Measurements from ENCODE around the gene POLR2E. TPM values are rescaled to one million over a fixed set of nuclear protein-coding genes. Genes with fewer than 3 reads are reported as not detected.

POLR2E gene
- total and polyA plus RNA-seq, 9 of the 15 experiments (the other 6 are each of a cell fraction or from before 2014, with no cell fraction given): 3.4 to 413 (median 244) TPM

DNA sequence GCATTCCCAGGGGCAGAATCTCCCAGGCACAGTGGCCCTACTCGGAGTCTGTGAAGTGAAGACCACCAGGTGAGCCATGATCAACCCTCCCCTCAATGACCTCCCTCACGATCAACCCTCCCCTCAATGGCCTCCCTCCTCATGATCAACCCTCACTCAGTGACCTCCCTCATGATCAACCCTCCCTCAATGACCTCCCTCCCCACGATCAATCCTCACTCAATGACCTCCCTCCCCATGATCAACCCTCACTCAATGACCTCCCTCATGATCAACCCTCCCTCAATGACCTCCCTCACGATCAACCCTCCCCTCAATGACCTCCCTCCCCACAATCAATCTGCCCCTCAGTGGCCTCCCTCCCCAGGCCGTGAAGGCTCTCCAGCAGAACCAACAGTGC, 46.8 kb upstream of the POLR2E start:
- H3K27ac ChIP-seq (ENCODE audit: extremely low read depth, low read depth, low read length): no peak overlapping the region
- no peak overlapping the region for H3K9ac ChIP-seq (ENCODE audit: insufficient read depth in 1 of 2, low read depth in 2 of 2, low read length in 2 of 2)
- no peak overlapping the region for H2AFZ ChIP-seq (ENCODE audit: low read depth, low read length)
- no TSS peak for BruUV-seq (replicated peaks)
- H3K4me1 ChIP-seq (replicated peaks in 1 of 2; ENCODE audit: control insufficient read depth in 2 of 2, insufficient read depth in 2 of 2, low read length in 2 of 2): peaks cover 0 to 42% of the 10 kb centered on the region in 2 experiments; a peak in 2 of 5 replicates
- no peak overlapping the region for H3K4me2 ChIP-seq (ENCODE audit: insufficient read depth, low read length)
- DNase-seq (ENCODE audit: extremely low read depth in 1 of 4, low spot score in 3 of 4) (no peak), ATAC-seq (no peak), FAIRE-seq (peak; percentile 89)
- no peaks in the 10 kb centered on the region; the same call in 2 of the 3 replicates for H3K79me2 ChIP-seq (ENCODE audit: control insufficient read depth, insufficient read depth, low read length)
- no peaks in the 10 kb centered on the region for H3K9me3 ChIP-seq (replicated peaks; ENCODE audit: control insufficient read depth, insufficient read depth, low read depth, low read length)
- ChIA-PET POLR2A (interaction anchor here (0.6 kb wide), 1 partner anchor 343 kb away, joined by 3 read pairs; no protein-coding TSS in a partner anchor), CTCF (ENCODE audit: low intra/inter-chr PET ratio) (interaction anchor here (0.6 kb wide), 1 partner anchor 15 kb away, joined by 3 read pairs; no protein-coding TSS in a partner anchor)
- peaks cover 23% of the 10 kb centered on the region; the same call in 2 of the 3 replicates for H3K36me3 ChIP-seq (ENCODE audit: control insufficient read depth, insufficient read depth, low read length)
- H4K20me1 ChIP-seq (replicated peaks; ENCODE audit: control insufficient read depth, insufficient read depth, low read length): no peaks in the 10 kb centered on the region
- H3K4me3 ChIP-seq: no peak overlapping the region
- H3K27me3 ChIP-seq (ENCODE audit: control insufficient read depth in 2 of 2, insufficient read depth in 2 of 2, low read length in 2 of 2): no peaks in the 10 kb centered on the region
- 83% methylated on average over 5 of the region's 5 CpGs for WGBS (ENCODE audit: insufficient coverage, low coverage, missing lambda C conversion rate)
- in situ Hi-C loops (cut with MboI): no loop called here
- intact Hi-C loops (cut with micrococcal nuclease): no loop called here
- TF ChIP-seq MCM5 (IDR thresholded peaks at IDR 0.05; ENCODE audit: low read depth): no peak
- no peak for TF ChIP-seq PRMT5 (CRISPR knock-in tag; IDR thresholded peaks at IDR 0.05)
- no peak for TF ChIP-seq MAZ (CRISPR knock-in tag; conservative IDR thresholded peaks at IDR 0.05 in 1 of 2, IDR thresholded peaks at IDR 0.05 in 1 of 2)
- no peaks in the 10 kb centered on the region for H3K9me1 ChIP-seq (ENCODE audit: control insufficient read depth, insufficient read depth, low read length)

DNA sequence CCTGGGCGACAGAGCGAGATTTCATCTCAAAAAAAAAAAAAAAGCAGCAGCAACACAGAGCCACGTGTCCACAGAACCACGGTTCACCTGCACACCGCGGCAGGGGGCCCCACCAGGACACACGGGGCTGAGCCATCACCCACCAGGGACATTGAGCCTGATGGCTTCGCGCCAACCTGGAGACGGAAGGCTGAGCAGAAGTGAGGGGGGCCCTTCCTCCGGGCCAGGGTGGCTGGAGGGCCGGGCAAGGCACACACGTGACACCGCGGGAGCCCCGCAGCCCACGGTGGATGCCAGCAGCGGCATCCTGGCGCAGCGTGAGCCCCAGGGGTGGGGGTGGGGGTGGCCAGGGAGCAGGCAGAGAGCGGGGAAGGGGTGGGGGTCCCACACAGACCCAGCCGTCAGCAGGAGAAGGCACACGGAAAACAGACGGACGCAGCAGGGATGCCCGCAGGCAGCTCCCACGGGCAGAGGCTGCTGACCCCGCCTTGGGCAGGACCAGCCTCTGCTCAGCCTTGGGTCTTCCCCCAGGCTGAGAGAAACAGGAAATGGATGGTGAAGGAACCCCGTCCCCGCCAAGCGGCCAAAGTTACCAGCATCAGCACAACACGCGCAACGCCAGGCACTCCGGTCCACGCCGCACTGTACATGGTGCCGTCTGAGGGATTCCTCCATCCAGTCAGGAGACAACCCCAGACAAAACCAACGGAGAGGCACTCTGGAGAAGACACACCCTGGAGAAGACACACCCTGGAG, 45.3 kb upstream of the POLR2E start:
- H3K36me3 ChIP-seq (ENCODE audit: control insufficient read depth, insufficient read depth, low read length): peaks cover 19% of the 10 kb centered on the region; the same call in 2 of the 3 replicates
- CTCF ChIA-PET (ENCODE audit: low intra/inter-chr PET ratio): no interaction called here
- TF ChIP-seq KDM5B (IDR thresholded peaks at IDR 0.05; ENCODE audit: insufficient replicate concordance, low read depth, low read length) (no peak), CCAR2 (IDR thresholded peaks at IDR 0.05; ENCODE audit: low read depth, low read length) (no peak), HLTF (IDR thresholded peaks at IDR 0.05) (no peak), ZNF140 (CRISPR knock-in tag; IDR thresholded peaks at IDR 0.05) (no peak), ZNF146 (CRISPR knock-in tag; IDR thresholded peaks at IDR 0.05; ENCODE audit: unreplicated experiment) (no peak), XRCC3 (IDR thresholded peaks at IDR 0.05) (no peak), TBP (optimal IDR thresholded peaks at IDR 0.05; ENCODE audit: low read depth, low read length) (no peak), SIRT6 (IDR thresholded peaks at IDR 0.05; ENCODE audit: low read depth, low read length) (no peak), ETV5 (CRISPR knock-in tag; IDR thresholded peaks at IDR 0.05; ENCODE audit: low read depth) (no peak), MTA1 (IDR thresholded peaks at IDR 0.05; ENCODE audit: borderline replicate concordance) (no peak), RFX5 (IDR thresholded peaks at IDR 0.05; ENCODE audit: low read depth, low read length) (no peak), JUNB (CRISPR knock-in tag; conservative IDR thresholded peaks at IDR 0.05) (no peak)
- TF ChIP-seq, protein P1, sequence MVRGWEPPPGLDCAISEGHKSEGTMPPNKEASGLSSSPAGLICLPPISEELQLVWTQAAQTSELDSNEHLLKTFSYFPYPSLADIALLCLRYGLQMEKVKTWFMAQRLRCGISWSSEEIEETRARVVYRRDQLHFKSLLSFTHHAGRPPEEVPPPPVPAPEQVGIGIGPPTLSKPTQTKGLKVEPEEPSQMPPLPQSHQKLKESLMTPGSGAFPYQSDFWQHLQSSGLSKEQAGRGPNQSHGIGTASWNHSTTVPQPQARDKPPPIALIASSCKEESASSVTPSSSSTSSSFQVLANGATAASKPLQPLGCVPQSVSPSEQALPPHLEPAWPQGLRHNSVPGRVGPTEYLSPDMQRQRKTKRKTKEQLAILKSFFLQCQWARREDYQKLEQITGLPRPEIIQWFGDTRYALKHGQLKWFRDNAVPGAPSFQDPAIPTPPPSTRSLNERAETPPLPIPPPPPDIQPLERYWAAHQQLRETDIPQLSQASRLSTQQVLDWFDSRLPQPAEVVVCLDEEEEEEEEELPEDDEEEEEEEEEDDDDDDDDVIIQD (CRISPR knock-in tag; IDR thresholded peaks at IDR 0.05): no peak

More for the DNA sequence above, 45.3 kb upstream of the POLR2E start:
- H3K4me1 ChIP-seq (replicated peaks in 1 of 2; ENCODE audit: control insufficient read depth in 2 of 2, insufficient read depth in 2 of 2, low read length in 2 of 2): peaks cover 0 to 41% of the 10 kb centered on the region in 2 experiments; a peak in 2 of 5 replicates
- DNase-seq (ENCODE audit: extremely low read depth in 1 of 4, low spot score in 3 of 4) (no peak), FAIRE-seq (no peak), ATAC-seq (no peak)
- no TSS peak for BruUV-seq (replicated peaks)
- whole genome bisulfite sequencing (ENCODE audit: insufficient coverage, low coverage, missing lambda C conversion rate): 96% methylated on average over 13 of the region's 39 CpGs
- no peak overlapping the region for H3K4me2 ChIP-seq (ENCODE audit: insufficient read depth, low read length)
- in situ Hi-C loops (cut with MboI) (no loop called here), intact Hi-C loops (cut with micrococcal nuclease) (no loop called here)
- no peaks in the 10 kb centered on the region for H4K20me1 ChIP-seq (replicated peaks; ENCODE audit: control insufficient read depth, insufficient read depth, low read length)
- no peak overlapping the region for H2AFZ ChIP-seq (ENCODE audit: low read depth, low read length)
- no peaks in the 10 kb centered on the region for H3K9me1 ChIP-seq (ENCODE audit: control insufficient read depth, insufficient read depth, low read length)
- POLR2A ChIA-PET: no interaction called here
- no peaks in the 10 kb centered on the region for H3K27me3 ChIP-seq (ENCODE audit: control insufficient read depth in 2 of 2, insufficient read depth in 2 of 2, low read length in 2 of 2)
- no peaks in the 10 kb centered on the region for H3K9me3 ChIP-seq (replicated peaks; ENCODE audit: control insufficient read depth, insufficient read depth, low read depth, low read length)
- H3K27ac ChIP-seq (ENCODE audit: extremely low read depth, low read depth, low read length): no peak overlapping the region
- H3K79me2 ChIP-seq (ENCODE audit: control insufficient read depth, insufficient read depth, low read length): no peaks in the 10 kb centered on the region; the same call in 2 of the 3 replicates
- H3K4me3 ChIP-seq: no peak overlapping the region
- H3K9ac ChIP-seq (ENCODE audit: insufficient read depth in 1 of 2, low read depth in 2 of 2, low read length in 2 of 2): no peak overlapping the region

Measured in K562 (cell line).